Endothelial cell of umbilical vein (primary cell): ENCODE data around the gene MTHFR. TPM values are rescaled to one million over a fixed set of nuclear protein-coding genes. Genes with fewer than 3 reads are reported as not detected.

Experiments used
- BruUV-seq: library from RNA; stranded (reverse); fragments of 400-500 nt; replicated peaks from 2 replicates; lab custom pipeline; 2021; lab: Mats Ljungman, UMichigan
- CTCF ChIA-PET: fragments of 300-600, 350-600 bp; sonication (Branson Sonifier 250); formaldehyde crosslinking; loops from one replicate; lab custom pipeline; 2021; ENCODE audit warnings: antibody characterized with exemption, inconsistent platforms; lab: Charles Lee
- POLR2A ChIA-PET: fragments of 300-600, 350-600 bp; sonication (Branson Sonifier 250); formaldehyde crosslinking; loops from one replicate; lab custom pipeline; 2021; ENCODE audit warnings: antibody characterized with exemption, inconsistent platforms; lab: Charles Lee
- DNase-seq: peaks from one replicate; pipeline ENCODE4 v3.0.0-alpha.2; 2011; ENCODE audit warnings: low read depth, low spot score
- FAIRE-seq: peaks from 2 replicates; lab custom pipeline; 2011; peaks lifted over from hg19 to GRCh38; lab: Jason Lieb, UNC
- H2AFZ ChIP-seq: 2 replicates; pipeline ENCODE4 v1.6.0; 2012; ENCODE audit warnings: low read depth, low read length, control low read depth, inconsistent platforms
- H3K27ac ChIP-seq: 2 replicates; pipeline ENCODE4 v1.5.1; 2011; ENCODE audit warnings: low read depth, mild to moderate bottlenecking, control low read depth, low read length, moderate library complexity; ENCODE audit not compliant: insufficient read depth
- H3K27me3 ChIP-seq, 2 experiments: 2 replicates each; pipeline versions ENCODE4 v1.6.0 to v1.6.1; 2011; ENCODE audit warnings: low read length in 2 of 2, mixed read lengths in 1 of 2; ENCODE audit not compliant: control insufficient read depth in 2 of 2, insufficient read depth in 2 of 2
- H3K36me3 ChIP-seq, 2 experiments: 2 replicates in 1 of 2; 3 replicates in 1 of 2; pipeline ENCODE4 v1.5.1; 2011; ENCODE audit warnings: low read length in 2 of 2, mild to moderate bottlenecking in 1 of 2, moderate library complexity in 1 of 2; ENCODE audit not compliant: control insufficient read depth in 2 of 2, insufficient read depth in 2 of 2; ENCODE audit errors: extremely low read depth in 1 of 2
- H3K4me1 ChIP-seq: 3 replicates; pipeline ENCODE4 v1.5.1; 2011; ENCODE audit warnings: mild to moderate bottlenecking, low read length; ENCODE audit not compliant: control insufficient read depth, insufficient read depth; ENCODE audit errors: extremely low read depth
- H3K4me2 ChIP-seq: 2 replicates; pipeline ENCODE4 v1.6.1; 2011; ENCODE audit warnings: low read length, control low read depth, mixed read lengths; ENCODE audit not compliant: insufficient read depth
- H3K4me3 ChIP-seq, 3 experiments: fragments of 200-600 bp in 1 of 3; sonication (generic), shearing (Covaris generic) in 1 of 3; replicated peaks in 1 of 3; 2 replicates each; pipeline ENCODE4 v1.5.1; 2011 to 2016; ENCODE audit warnings: control low read depth in 3 of 3, low read length in 3 of 3, mild to moderate bottlenecking in 2 of 3, inconsistent platforms in 1 of 3, low read depth in 1 of 3, moderate library complexity in 1 of 3; ENCODE audit not compliant: insufficient read depth in 1 of 3
- H3K79me2 ChIP-seq: 2 replicates; pipeline ENCODE4 v1.6.0; 2012; ENCODE audit warnings: low read length, inconsistent platforms; ENCODE audit not compliant: control insufficient read depth, insufficient read depth
- H3K9ac ChIP-seq: replicated peaks from 2 replicates; pipeline ENCODE3; 2011; ENCODE audit warnings: low read length, control low read depth; ENCODE audit not compliant: insufficient read depth; ENCODE audit errors: extremely low read depth
- H3K9me1 ChIP-seq: replicated peaks from 3 replicates; pipeline ENCODE4 v1.6.0; 2011; ENCODE audit warnings: mild to moderate bottlenecking, low read length; ENCODE audit not compliant: control insufficient read depth, insufficient read depth; ENCODE audit errors: extremely low read depth
- H3K9me3 ChIP-seq: replicated peaks from 2 replicates; pipeline ENCODE4 v1.5.1; 2012; ENCODE audit warnings: low read length, inconsistent platforms; ENCODE audit not compliant: control insufficient read depth, insufficient read depth
- H4K20me1 ChIP-seq: replicated peaks from 2 replicates; pipeline ENCODE3; 2011; ENCODE audit warnings: mild to moderate bottlenecking, low read length; ENCODE audit not compliant: control insufficient read depth, insufficient read depth; ENCODE audit errors: extremely low read depth
- dilution Hi-C: fragments of 300-500 bp; cut with MboI; formaldehyde crosslinking; loops from one replicate; pipeline ENCODE4 v1.15.0; 2019; ENCODE audit warnings: low sequenced_read_pairs; ENCODE audit not compliant: extremely low pct_ligation_motif_present
- intact Hi-C: fragments of 100-400 bp; cut with micrococcal nuclease; formaldehyde crosslinking; loops from one replicate; pipeline ENCODE4 v1.10.0; 2022
- polyA plus RNA-seq, 4 experiments: library from polyadenylated mRNA; depleted of rRNA in 3 of 4; stranded (reverse) in 3 of 4; unstranded in 1 of 4; fragments of >200 nt; gene quantifications; 2 replicates each; pipeline versions ENCODE4 v1.2.1 to v1.2.3, GENCODE V29; 2011 to 2012; ENCODE audit warnings: missing spikeins in 1 of 4
- total RNA-seq: library from RNA; stranded (reverse); gene quantifications from 2 replicates; pipeline ENCODE4 v1.2.3, GENCODE V29; 2021
- TF ChIP-seq, protein P1 (sequence below), 2 donors: IDR thresholded peaks; 1 replicate in 1 of 2; 2 replicates in 1 of 2; pipeline ENCODE4 v1.5.1; 2011; ENCODE audit warnings: low read length in 2 of 2, mild to moderate bottlenecking in 2 of 2, moderate library complexity in 2 of 2, control low read depth in 1 of 2, inconsistent platforms in 1 of 2, low read depth in 1 of 2; ENCODE audit not compliant: insufficient read depth in 1 of 2; ENCODE audit errors: extremely low read depth in 1 of 2
- TF ChIP-seq, protein P2 (sequence below): IDR thresholded peaks from 2 replicates; pipeline ENCODE4 v1.6.1; 2011; ENCODE audit not compliant: insufficient read depth, insufficient read length

Gene MTHFR
- total and polyA plus RNA-seq, 2 donors (not counting 3 experiments of a cell fraction or from before 2014, with no cell fraction given) = 13.8 to 25.3 TPM

DNA sequence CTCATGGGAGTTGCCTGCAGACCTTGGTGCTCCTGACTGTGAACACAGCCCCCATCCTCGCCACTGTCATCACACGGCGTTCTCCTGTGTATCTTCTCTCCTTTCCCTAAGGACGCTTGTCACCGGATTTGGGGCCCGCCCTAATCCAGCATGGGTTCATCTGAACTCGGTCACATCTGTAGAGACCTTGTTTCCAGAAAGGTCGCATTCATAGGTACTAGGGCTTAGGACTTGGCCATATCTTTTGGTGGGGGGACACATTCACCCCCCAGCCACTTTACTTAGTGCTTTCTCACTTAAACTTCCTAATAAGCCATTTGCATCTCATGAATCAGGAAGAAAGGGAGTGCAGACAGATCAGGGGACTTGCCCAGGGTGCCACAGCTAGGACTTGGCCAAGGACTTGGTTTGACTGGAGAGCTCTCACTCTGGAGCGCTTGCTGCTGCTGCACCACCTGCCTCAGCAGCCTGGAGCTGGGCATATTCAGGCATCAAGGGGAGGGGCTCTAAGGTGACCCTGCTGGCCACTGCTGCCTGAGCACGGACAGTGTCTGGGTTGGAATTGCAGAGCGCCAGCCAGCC, 32.1 kb upstream of the MTHFR start:
- Histone ChIP-seq H3K4me3 (no peak overlapping the region), H3K36me3 (peaks cover 22 to 63% of the 10 kb centered on the region in 2 experiments), H3K27ac (no peak overlapping the region), H3K9me3 (no peaks in the 10 kb centered on the region), H4K20me1 (no peaks in the 10 kb centered on the region), H3K79me2 (no peaks in the 10 kb centered on the region), H3K4me2 (no peak overlapping the region), H3K4me1 (peaks cover 7% of the 10 kb centered on the region), H2AFZ (no peak overlapping the region), H3K27me3 (no peaks in the 10 kb centered on the region), H3K9me1 (no peaks in the 10 kb centered on the region), H3K9ac (no peak overlapping the region)
- intact Hi-C loops (loop anchor here (1.0 to 2.0 kb wide), 3 partner anchors 56 to 129 kb away; no protein-coding TSS in a partner anchor), dilution Hi-C loops (no loop called here)
- BruUV-seq = no TSS peak
- TF ChIP-seq, protein P1, sequence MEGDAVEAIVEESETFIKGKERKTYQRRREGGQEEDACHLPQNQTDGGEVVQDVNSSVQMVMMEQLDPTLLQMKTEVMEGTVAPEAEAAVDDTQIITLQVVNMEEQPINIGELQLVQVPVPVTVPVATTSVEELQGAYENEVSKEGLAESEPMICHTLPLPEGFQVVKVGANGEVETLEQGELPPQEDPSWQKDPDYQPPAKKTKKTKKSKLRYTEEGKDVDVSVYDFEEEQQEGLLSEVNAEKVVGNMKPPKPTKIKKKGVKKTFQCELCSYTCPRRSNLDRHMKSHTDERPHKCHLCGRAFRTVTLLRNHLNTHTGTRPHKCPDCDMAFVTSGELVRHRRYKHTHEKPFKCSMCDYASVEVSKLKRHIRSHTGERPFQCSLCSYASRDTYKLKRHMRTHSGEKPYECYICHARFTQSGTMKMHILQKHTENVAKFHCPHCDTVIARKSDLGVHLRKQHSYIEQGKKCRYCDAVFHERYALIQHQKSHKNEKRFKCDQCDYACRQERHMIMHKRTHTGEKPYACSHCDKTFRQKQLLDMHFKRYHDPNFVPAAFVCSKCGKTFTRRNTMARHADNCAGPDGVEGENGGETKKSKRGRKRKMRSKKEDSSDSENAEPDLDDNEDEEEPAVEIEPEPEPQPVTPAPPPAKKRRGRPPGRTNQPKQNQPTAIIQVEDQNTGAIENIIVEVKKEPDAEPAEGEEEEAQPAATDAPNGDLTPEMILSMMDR (IDR thresholded peaks at IDR 0.05; ENCODE audit: extremely low read depth in 1 of 2, insufficient read depth in 1 of 2, low read depth in 1 of 2, low read length in 2 of 2) = no peak
- TF ChIP-seq, protein P2, sequence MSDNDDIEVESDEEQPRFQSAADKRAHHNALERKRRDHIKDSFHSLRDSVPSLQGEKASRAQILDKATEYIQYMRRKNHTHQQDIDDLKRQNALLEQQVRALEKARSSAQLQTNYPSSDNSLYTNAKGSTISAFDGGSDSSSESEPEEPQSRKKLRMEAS = no peak
- FAIRE-seq = no peak
- no peak for DNase-seq
- POLR2A ChIA-PET = interaction anchor here (0.6 to 1.3 kb wide), 2 partner anchors 70 to 72 kb away, joined by 3 to 11 read pairs; no protein-coding TSS in a partner anchor
- CTCF ChIA-PET = interaction anchor here (0.5 to 5.2 kb wide), 23 partner anchors 9 to 287 kb away, joined by 3 to 42 read pairs (median 4); partner anchors contain the start of gene NPPA
